HG02759 (cell line): ENCODE measurements around the gene STAT1.
A peak's percentile ranks its signal among the peaks of the same experiment; 100 is the strongest.
"Not testable (repeated sequence)": the region's sequence is repeated elsewhere in the genome, so short reads cannot be mapped to it uniquely, and the experiment has no call there.

ENCODE experiments used
- ATAC-seq: cut with Tn5 transposase; IDR thresholded peaks from one replicate; pipeline ENCODE4 v1.9.1; 2021; ENCODE audit warnings: mild to moderate bottlenecking, moderate library complexity; ENCODE audit not compliant: unreplicated experiment

STAT1 gene

GRCh38 chr2:191009541-191010374 lies 4.2 kb downstream of the STAT1 start:
- no peak for ATAC-seq

DNA sequence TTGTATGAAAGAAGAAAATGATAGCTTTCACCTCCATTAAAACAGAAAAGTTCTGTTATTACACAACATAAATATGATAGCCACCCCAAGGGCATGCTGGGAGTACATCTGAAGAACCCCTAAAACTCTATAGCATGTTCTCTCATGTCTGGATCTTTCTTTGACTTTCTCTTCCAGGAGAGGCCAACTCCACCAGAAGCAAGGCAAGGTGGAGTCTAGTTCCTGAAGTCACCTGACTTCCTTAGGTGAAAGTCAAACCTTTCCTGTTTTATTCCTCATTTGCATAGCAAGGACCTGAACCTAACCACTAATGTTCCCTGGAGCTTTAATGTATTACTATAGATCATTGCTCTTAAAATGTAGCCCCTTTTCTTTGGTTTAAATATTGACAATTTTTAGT lies 5.7 kb downstream of the STAT1 start:
- ATAC-seq: no peak

- no peak for ATAC-seq
Measured at GRCh38 chr2:191006997-191007783, 6.8 kb downstream of the STAT1 start.

DNA sequence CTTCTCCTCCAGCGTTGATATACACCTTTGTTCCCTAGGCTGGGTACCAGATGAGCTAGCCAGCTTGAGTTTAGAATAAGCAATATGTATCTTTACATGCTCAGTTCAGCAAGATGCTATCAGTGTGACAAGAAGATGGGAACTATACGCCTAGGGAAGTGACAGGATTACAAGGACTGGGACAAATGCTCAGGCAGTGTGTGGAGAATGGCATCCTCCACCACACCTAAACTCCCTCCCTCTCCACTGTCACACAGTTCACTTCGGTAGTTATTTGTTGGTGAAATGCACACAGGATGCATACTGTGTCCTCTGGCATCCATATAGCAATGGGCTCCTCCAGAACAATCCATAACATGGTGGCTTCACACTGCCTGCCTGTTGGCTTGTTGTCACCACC lies 7.7 kb downstream of the STAT1 start:
- no peak for ATAC-seq

- no peak for ATAC-seq
Measured at GRCh38 chr2:191003405-191004309, 10.3 kb downstream of the STAT1 start.

- no peak for ATAC-seq
Measured at GRCh38 chr2:191001624-191002023, 12.3 kb downstream of the STAT1 start.

GRCh38 chr2:191001032-191001431 lies 12.9 kb downstream of the STAT1 start:
- ATAC-seq: no peak

DNA sequence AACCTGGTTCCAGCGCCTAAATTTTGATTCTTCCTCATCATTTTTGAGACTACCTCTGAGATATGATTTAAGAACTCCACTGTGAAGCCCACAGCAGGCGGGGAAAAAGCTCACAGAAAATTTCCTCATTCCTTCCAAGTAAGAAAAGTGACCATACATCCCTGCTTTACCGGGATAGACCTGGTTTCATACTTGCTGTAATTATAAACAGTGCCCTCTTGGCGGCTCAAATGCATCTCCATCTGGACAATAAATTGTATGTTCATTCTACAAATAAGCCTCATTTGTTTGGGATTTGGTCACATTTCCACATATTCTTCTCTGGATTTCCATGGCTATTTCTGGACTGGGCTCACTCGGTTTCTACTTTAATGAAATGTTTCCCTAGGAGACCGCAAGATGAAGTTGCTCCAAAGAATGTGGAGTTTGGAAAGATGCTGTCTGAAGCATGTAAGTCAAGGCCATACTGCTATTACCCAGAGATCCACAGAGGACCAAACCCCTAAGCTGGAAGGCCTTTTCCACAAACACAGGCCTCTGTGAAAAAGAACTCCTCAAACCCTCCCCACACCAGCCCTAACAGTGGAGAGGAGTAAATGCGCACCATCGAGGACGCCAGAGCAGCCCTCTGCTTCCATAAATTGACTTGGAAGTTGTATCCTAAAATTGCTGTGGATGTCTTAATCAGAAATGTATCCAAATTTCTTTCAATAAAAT lies 13.9 kb downstream of the STAT1 start:
- no peak for ATAC-seq

DNA sequence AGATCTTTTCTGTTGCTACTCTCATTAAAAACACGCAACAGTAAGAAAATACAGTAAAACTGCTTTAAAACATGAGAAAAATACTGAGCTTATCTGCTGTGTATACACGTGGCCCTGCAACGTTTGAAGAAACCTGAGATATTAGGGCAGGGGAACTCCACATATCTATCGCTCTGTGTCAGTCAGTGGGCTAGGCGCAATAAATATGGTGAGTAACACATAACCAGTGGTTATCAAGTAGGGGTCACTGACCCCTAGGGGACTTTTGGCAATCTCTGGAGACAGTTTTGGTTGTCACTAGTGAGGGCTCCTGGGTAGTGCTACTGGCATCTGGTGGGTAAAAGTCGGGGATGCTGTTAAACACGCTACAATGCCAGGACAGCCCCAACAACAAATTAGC lies 14.9 kb downstream of the STAT1 start:
- ATAC-seq: no peak

- ATAC-seq: no peak
Measured at GRCh38 chr2:190997526-190998113, 16.4 kb downstream of the STAT1 start.

GRCh38 chr2:190996947-190997346 lies 17.0 kb downstream of the STAT1 start:
- no peak for ATAC-seq

- ATAC-seq: peak; percentile 49
Measured at GRCh38 chr2:190996338-190996946, 17.5 kb downstream of the STAT1 start.

- not testable (repeated sequence) for ATAC-seq
Measured at GRCh38 chr2:190995315-190995714, 18.7 kb downstream of the STAT1 start.

DNA sequence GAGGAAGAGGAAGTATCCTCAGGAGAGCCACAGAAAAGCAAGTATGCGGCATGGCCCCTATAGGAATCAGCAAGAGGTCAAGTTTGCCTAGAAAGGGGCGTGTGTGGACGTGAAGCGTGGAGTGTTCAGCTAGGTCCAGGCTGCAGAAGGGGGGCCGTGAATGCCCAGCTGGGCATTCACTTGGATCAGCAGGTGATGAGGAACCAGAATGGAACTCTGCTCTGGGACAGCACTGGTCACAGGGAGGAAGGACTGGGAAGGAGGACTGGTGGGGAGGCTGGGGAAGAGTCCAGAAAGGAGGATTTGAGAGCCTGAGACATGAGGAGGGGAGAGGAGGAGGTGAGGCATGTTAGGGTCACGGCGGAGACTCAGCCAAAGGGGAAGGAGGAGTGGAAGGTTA lies 19.8 kb downstream of the STAT1 start:
- no peak for ATAC-seq

DNA sequence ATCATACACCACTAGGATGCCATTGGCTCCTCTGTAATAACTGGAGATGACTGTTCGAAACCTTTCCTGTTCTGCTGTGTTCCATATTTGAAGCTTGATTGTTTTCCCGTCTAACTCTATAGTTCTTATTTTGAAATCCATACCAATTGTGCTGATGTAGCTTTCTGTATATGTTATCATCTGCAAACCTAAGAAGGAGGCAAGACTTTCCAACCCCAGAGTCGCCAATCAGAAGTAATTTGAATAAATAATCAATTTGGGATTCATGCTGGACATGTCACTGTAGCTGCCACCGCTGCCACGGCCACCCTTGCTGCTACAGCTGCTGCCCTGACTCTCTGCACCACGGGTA lies 20.7 kb downstream of the STAT1 start:
- no peak for ATAC-seq

- ATAC-seq: no peak
Measured at GRCh38 chr2:190990132-190990531, 23.8 kb downstream of the STAT1 start.

DNA sequence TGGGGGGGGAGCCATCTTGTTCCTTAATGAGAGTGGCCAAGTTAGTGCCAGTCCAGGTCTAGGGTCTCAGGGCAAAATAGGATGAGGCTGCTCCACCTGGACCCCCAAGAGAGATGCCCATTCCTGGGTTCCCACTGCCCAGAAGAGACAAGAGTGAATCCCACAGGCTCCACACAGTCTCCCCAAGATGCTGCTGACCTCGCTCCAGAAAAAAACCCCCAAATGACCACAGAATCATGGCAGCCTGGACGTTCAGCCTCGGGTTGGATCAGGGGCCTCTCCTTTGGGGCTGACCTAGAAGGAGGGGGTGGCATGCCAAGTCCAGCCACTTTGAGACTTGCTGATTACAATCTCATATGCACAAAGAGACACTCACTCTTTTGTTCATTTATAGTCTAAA lies 25.1 kb downstream of the STAT1 start:
- no peak for ATAC-seq

GRCh38 chr2:190987938-190988337 lies 26.0 kb downstream of the STAT1 start:
- no peak for ATAC-seq

DNA sequence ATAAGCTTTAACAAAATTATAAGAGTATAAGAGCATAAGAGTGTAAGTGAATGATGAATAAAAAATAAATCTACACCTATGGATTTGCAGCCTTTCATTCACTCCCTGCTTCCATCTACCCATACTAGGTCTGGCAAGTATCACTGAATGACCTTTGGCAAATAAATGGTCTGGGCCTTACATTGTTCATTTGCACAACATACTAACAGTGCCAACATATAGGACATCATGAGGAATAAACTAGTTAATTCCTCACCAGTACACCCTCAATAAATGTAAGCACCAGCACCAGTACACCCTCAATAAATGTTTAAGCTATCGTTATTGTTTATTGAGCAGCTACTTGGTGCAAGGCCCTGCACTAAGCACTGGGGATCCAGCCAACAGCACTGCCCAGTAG lies 26.9 kb downstream of the STAT1 start:
- ATAC-seq: no peak
